G401.6 (cell line): Measurements from ENCODE around the gene RASSF10.
"Not testable (repeated sequence)": the region's sequence is repeated elsewhere in the genome, so short reads cannot be mapped to it uniquely, and the experiment has no call there.

Source experiments
- FAIRE-seq: peaks from 2 replicates; lab custom pipeline; 2012; peaks lifted over from hg19 to GRCh38; lab: Jason Lieb, UNC

Gene RASSF10

GRCh38 chr11:13026722-13027121, 17.6 kb downstream of the RASSF10 start:
- no peak for FAIRE-seq

- FAIRE-seq = no peak
Measured at GRCh38 chr11:13028322-13028721, 19.2 kb downstream of the RASSF10 start.

GRCh38 chr11:13029872-13030271, 20.8 kb downstream of the RASSF10 start:
- no peak for FAIRE-seq

GRCh38 chr11:13030857-13031256, 21.7 kb downstream of the RASSF10 start:
- FAIRE-seq = no peak

- FAIRE-seq = no peak
Measured at GRCh38 chr11:13031349-13031748, 22.2 kb downstream of the RASSF10 start.

- FAIRE-seq = no peak
Measured at GRCh38 chr11:13033760-13034533, 24.8 kb downstream of the RASSF10 start.

GRCh38 chr11:13035711-13036110, 26.6 kb downstream of the RASSF10 start:
- FAIRE-seq = no peak

- FAIRE-seq = no peak
Measured at GRCh38 chr11:13036235-13036634, 27.1 kb downstream of the RASSF10 start.

- no peak for FAIRE-seq
Measured at GRCh38 chr11:13038366-13038765, 29.2 kb downstream of the RASSF10 start.

GRCh38 chr11:13039126-13039525, 30.0 kb downstream of the RASSF10 start:
- no peak for FAIRE-seq

GRCh38 chr11:13040969-13041561, 31.9 kb downstream of the RASSF10 start:
- FAIRE-seq = no peak

GRCh38 chr11:13042873-13043342, 33.8 kb downstream of the RASSF10 start:
- no peak for FAIRE-seq

GRCh38 chr11:13043912-13044628, 35.0 kb downstream of the RASSF10 start:
- no peak for FAIRE-seq

GRCh38 chr11:13045089-13045488, 36.0 kb downstream of the RASSF10 start:
- FAIRE-seq = not testable (repeated sequence)

GRCh38 chr11:13045734-13046133, 36.6 kb downstream of the RASSF10 start:
- no peak for FAIRE-seq

- no peak for FAIRE-seq
Measured at GRCh38 chr11:13046637-13047570, 37.8 kb downstream of the RASSF10 start.

- FAIRE-seq = no peak
Measured at GRCh38 chr11:13047884-13048283, 38.8 kb downstream of the RASSF10 start.

GRCh38 chr11:13051257-13051656, 42.1 kb downstream of the RASSF10 start:
- no peak for FAIRE-seq

- FAIRE-seq = no peak
Measured at GRCh38 chr11:13052130-13052571, 43.0 kb downstream of the RASSF10 start.

- FAIRE-seq = no peak
Measured at GRCh38 chr11:13053255-13053917, 44.3 kb downstream of the RASSF10 start.

GRCh38 chr11:13054278-13054677, 45.2 kb downstream of the RASSF10 start:
- FAIRE-seq = no peak
